ENCODE data around the gene ZRANB3. TPM values are rescaled to one million over a fixed set of nuclear protein-coding genes. Genes with fewer than 3 reads are reported as not detected.

ZRANB3 gene
- total RNA-seq, 1 experiment from 2014 or later: 12.0 TPM

DNA sequence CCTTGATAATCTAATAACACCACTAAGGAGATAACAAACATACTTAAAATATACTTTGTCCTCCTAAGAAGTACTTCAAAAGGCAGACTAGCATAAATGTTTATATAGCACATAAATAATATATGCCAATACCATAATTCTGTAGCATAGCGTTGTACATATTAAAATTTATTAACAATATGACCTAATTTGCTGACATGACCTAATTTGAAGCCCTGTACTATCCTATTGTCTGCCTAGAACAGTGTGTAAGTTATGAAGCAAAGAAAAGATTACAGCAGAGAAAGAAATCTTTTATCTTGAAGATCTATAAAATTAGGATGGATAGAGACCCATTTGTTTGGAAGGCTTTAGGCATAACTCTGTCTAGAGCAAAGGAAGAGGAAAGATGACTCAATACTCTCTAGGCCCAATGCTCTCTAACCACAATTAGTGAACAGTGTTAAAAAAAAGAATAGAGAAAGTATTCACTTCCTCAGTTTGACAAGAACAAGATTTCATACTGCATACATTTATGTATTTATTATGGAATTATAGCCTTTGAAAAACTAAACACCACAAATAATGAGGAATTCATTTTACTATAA lies 231.3 kb downstream of the ZRANB3 start:
- Histone ChIP-seq H3K36me3 (ENCODE audit: control insufficient read depth in 1 of 2, insufficient read depth in 2 of 2, low read length in 2 of 2) (no peaks in the 10 kb centered on the region), H3K27me3 (ENCODE audit: insufficient read depth, low read length) (no peaks in the 10 kb centered on the region), H3K4me2 (ENCODE audit: low read length) (no peak overlapping the region), H3K79me2 (ENCODE audit: insufficient read depth, low read length) (no peaks in the 10 kb centered on the region), H2AFZ (ENCODE audit: low read depth, low read length, poor library complexity, severe bottlenecking) (no peak overlapping the region), H3K9me3 (ENCODE audit: control insufficient read depth in 1 of 2, insufficient read depth in 1 of 2, low read depth in 1 of 2, low read length in 2 of 2) (no peaks in the 10 kb centered on the region), H3K9ac (ENCODE audit: low read length) (no peak overlapping the region), H3K27ac (ENCODE audit: low read depth, low read length) (no peak overlapping the region), H3K4me1 (ENCODE audit: control insufficient read depth in 1 of 2, insufficient read depth in 2 of 2, low read length in 2 of 2) (no peaks in the 10 kb centered on the region), H3K4me3 (replicated peaks in 1 of 2; ENCODE audit: low read depth in 1 of 2, low read length in 2 of 2) (no peak overlapping the region), H4K20me1 (ENCODE audit: insufficient read depth) (no peaks in the 10 kb centered on the region), H3K9me2 (ENCODE audit: insufficient read depth) (no peaks in the 10 kb centered on the region)
- intact Hi-C loops (cut with micrococcal nuclease): no loop called here
- no TSS peak for BruUV-seq (replicated peaks)
- DNase-seq (ENCODE audit: low read depth, low spot score) (no peak), ATAC-seq (no peak)
- ChIA-PET CTCF (no interaction called here), RAD21 (ENCODE audit: low non-redundant PET in 1 of 2, low total read pairs in 2 of 2, uncharacterized antibody in 2 of 2, unreplicated experiment in 2 of 2) (no interaction called here), POLR2A (no interaction called here)
- TF ChIP-seq EGR1 (IDR thresholded peaks at IDR 0.05; ENCODE audit: low read depth) (no peak), POLR2AphosphoS5 (IDR thresholded peaks at IDR 0.05; ENCODE audit: low read depth, low read length) (no peak), YY1 (IDR thresholded peaks at IDR 0.05; ENCODE audit: extremely low read depth, insufficient replicate concordance, low read depth, low read length) (no peak), RAD21 (IDR thresholded peaks at IDR 0.05; ENCODE audit: low read depth) (no peak), ZFX (IDR thresholded peaks at IDR 0.05) (no peak), SRF (IDR thresholded peaks at IDR 0.05; ENCODE audit: low read depth) (no peak), FOSL1 (IDR thresholded peaks at IDR 0.05; ENCODE audit: low read depth) (no peak), REST (IDR thresholded peaks at IDR 0.05; ENCODE audit: low read depth) (no peak), TCF7L2 (IDR thresholded peaks at IDR 0.05; ENCODE audit: borderline replicate concordance, extremely low read depth, insufficient read depth, insufficient read length) (no peak)
- TF ChIP-seq, protein P1, sequence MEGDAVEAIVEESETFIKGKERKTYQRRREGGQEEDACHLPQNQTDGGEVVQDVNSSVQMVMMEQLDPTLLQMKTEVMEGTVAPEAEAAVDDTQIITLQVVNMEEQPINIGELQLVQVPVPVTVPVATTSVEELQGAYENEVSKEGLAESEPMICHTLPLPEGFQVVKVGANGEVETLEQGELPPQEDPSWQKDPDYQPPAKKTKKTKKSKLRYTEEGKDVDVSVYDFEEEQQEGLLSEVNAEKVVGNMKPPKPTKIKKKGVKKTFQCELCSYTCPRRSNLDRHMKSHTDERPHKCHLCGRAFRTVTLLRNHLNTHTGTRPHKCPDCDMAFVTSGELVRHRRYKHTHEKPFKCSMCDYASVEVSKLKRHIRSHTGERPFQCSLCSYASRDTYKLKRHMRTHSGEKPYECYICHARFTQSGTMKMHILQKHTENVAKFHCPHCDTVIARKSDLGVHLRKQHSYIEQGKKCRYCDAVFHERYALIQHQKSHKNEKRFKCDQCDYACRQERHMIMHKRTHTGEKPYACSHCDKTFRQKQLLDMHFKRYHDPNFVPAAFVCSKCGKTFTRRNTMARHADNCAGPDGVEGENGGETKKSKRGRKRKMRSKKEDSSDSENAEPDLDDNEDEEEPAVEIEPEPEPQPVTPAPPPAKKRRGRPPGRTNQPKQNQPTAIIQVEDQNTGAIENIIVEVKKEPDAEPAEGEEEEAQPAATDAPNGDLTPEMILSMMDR (IDR thresholded peaks at IDR 0.05 in 2 of 3, conservative IDR thresholded peaks at IDR 0.05 in 1 of 3; ENCODE audit: borderline replicate concordance in 1 of 3, insufficient read depth in 1 of 3, low read depth in 2 of 3, low read length in 2 of 3): no peak
- TF ChIP-seq, protein P2, sequence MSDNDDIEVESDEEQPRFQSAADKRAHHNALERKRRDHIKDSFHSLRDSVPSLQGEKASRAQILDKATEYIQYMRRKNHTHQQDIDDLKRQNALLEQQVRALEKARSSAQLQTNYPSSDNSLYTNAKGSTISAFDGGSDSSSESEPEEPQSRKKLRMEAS (IDR thresholded peaks at IDR 0.05): no peak

All from HCT116 (cell line).